ENCODE data around the gene RNPEPL1. TPM values are rescaled to one million over a fixed set of nuclear protein-coding genes. Genes with fewer than 3 reads are reported as not detected.
"Not testable (repeated sequence)": the region's sequence is repeated elsewhere in the genome, so short reads cannot be mapped to it uniquely, and the experiment has no call there.

Gene RNPEPL1
- total RNA-seq, 4 donors from 2014 or later = 31.9 to 124 (median 99.6) TPM

DNA sequence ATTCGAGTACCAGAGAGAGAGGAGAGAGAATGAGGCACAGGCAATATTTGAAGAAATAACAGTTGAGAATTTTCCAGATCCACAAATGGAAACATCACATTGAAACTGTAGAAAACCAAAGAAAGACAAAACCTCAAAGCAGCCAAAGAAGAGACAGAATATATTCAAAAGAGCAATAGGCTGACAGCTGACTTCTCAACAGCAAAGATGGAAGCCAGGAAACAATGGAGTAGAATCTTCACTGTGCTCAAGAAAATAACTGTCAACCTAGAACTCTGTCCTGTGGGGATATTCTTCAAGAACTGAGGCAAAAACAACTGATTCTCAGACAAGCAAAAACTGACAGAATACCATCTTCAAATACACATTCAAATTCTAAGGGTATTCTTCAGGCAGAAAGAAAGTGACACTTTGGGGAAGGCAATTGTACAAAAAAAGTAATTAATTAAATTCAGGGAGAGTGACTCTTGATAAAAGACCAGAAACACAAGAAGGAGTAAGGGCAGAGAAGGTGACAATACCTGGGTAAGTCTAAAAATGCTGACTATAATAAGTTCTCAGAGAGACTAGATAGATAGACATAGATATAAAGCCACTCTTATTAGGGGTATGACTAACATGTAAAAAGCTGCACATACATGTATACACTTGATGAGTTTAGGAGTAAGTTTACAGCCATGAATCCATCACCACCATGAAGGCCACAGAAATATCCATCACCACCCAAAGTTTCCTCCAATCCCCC lies 36.1 kb upstream of the RNPEPL1 start:
- Histone ChIP-seq H3K36me3 (peaks cover 0 to 30% of the 10 kb centered on the region in 2 donors), H3K27ac (no peak overlapping the region), H3K27me3 (no peaks in the 10 kb centered on the region), H3K4me1 (no peaks in the 10 kb centered on the region), H3K4me3 (no peak overlapping the region), H3K9me3 (peaks cover 0 to 7% (median 6%) of the 10 kb centered on the region in 3 donors)
- TF ChIP-seq, protein P1, sequence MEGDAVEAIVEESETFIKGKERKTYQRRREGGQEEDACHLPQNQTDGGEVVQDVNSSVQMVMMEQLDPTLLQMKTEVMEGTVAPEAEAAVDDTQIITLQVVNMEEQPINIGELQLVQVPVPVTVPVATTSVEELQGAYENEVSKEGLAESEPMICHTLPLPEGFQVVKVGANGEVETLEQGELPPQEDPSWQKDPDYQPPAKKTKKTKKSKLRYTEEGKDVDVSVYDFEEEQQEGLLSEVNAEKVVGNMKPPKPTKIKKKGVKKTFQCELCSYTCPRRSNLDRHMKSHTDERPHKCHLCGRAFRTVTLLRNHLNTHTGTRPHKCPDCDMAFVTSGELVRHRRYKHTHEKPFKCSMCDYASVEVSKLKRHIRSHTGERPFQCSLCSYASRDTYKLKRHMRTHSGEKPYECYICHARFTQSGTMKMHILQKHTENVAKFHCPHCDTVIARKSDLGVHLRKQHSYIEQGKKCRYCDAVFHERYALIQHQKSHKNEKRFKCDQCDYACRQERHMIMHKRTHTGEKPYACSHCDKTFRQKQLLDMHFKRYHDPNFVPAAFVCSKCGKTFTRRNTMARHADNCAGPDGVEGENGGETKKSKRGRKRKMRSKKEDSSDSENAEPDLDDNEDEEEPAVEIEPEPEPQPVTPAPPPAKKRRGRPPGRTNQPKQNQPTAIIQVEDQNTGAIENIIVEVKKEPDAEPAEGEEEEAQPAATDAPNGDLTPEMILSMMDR (IDR thresholded peaks at IDR 0.05 in 4 of 5, conservative IDR thresholded peaks at IDR 0.05 in 1 of 5) = no peak
- TF ChIP-seq POLR2A (IDR thresholded peaks at IDR 0.05) = no peak
- ATAC-seq (no peak), DNase-seq (no peak)
- in situ Hi-C loops (cut with MboI; ENCODE audit: low sequenced_read_pairs in 4 of 4) = no loop called here
- intact Hi-C loops (cut with DNase I; ENCODE audit: low total_unique reads) = no loop called here

DNA sequence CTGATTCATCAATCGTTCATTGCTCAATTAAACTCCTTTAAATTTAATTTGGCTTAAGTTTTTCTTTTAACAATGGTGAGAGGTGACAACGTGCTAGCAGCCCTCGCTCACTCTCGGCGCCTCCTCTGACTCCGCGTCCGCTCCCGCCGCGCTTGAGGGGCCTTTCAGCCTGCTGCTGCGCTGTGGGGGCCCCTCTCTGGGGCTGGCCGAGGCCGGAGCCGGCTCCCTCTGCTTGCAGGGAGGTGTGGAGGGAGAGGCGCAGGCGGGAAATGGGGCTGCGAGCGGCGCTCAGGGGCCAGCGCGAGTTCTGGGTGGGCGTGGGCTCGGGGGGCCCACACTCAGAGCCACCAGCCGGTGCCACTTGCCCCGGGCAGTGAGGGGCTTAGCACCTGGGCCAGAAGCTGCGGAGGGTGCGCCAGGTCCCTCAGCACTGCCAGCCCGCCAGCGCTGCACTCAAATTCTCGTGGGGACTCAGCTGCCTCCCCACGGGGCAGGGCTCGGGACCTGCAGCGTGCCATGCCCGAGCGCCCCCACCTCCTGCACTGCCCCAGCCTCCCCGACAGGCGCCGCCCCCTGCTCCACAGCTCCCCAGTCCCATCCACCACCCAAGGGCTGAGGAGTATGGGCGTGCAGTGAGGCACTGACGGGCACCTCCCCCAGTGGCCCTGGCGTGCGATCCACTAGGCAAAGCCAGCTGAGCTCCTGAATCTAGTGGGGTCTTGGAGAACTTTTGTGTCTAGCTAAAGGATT lies 30.1 kb upstream of the RNPEPL1 start:
- intact Hi-C loops (cut with DNase I; ENCODE audit: low total_unique reads) = no loop called here
- peaks cover 0 to 15% of the 10 kb centered on the region in 2 donors for H3K36me3 ChIP-seq

DNA sequence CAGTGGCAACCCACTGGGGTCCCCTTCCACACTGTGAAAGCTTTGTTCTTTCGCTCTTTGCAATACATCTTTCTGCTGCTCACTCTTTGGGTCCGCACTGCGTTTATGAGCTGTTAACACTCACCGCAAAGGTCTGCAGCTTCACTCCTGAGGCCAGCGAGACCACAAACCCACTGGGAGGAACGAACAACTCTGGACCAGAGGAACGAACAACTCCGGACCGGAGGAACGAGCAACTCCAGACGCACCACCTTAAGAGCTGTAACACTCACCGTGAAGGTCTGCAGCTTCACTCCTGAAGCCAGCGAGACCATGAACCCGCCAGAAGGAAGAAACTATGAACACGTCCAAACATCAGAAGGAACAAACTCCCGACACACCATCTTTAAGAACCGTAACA lies 29.2 kb upstream of the RNPEPL1 start:
- ATAC-seq; H3K4me3 ChIP-seq; H3K27ac ChIP-seq; in situ Hi-C loops (cut with MboI; ENCODE audit: low sequenced_read_pairs in 4 of 4); H3K9me3 ChIP-seq; H3K4me1 ChIP-seq; DNase-seq; H3K27me3 ChIP-seq; intact Hi-C loops (cut with DNase I; ENCODE audit: low total_unique reads): not testable (repeated sequence)
- peaks cover 0 to 15% of the 10 kb centered on the region in 2 donors for H3K36me3 ChIP-seq

More for the DNA sequence above, 30.1 kb upstream of the RNPEPL1 start:
- Histone ChIP-seq H3K4me3 (no peak overlapping the region), H3K27ac (no peak overlapping the region), H3K27me3 (no peaks in the 10 kb centered on the region), H3K4me1 (no peaks in the 10 kb centered on the region), H3K9me3 (no peaks in the 10 kb centered on the region)
- in situ Hi-C loops (cut with MboI; ENCODE audit: low sequenced_read_pairs in 4 of 4) = no loop called here
- no peak for DNase-seq
- no peak for ATAC-seq
- TF ChIP-seq, protein P1 (IDR thresholded peaks at IDR 0.05 in 4 of 5, conservative IDR thresholded peaks at IDR 0.05 in 1 of 5) = no peak
- no peak for TF ChIP-seq POLR2A (IDR thresholded peaks at IDR 0.05)

DNA sequence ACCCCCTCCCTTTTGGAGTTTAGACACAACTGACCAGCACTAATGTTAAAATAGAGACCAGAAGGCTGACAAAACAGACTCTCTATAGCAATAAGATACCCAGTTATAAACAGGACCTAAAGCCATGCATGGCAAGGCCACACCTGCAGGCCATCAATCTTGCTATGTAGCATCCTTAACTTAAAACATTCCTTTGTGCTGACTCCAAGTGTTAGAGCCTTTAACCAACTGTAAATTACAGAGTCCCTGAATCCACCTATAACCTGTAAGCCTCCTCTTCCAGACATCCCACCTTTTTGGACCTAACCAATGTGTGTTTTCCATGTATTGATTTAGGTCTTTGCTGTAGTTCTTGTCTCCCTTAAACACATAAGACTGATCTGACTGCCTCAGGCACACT lies 28.4 kb upstream of the RNPEPL1 start:
- Histone ChIP-seq H3K4me3 (no peak overlapping the region), H3K36me3 (peaks cover 0 to 15% of the 10 kb centered on the region in 2 donors), H3K9me3 (no peaks in the 10 kb centered on the region), H3K4me1 (no peaks in the 10 kb centered on the region), H3K27ac (no peak overlapping the region), H3K27me3 (no peaks in the 10 kb centered on the region)
- intact Hi-C loops (cut with DNase I; ENCODE audit: low total_unique reads) (no loop called here), in situ Hi-C loops (cut with MboI; ENCODE audit: low sequenced_read_pairs in 4 of 4) (no loop called here)
- TF ChIP-seq, protein P1 (IDR thresholded peaks at IDR 0.05 in 4 of 5, conservative IDR thresholded peaks at IDR 0.05 in 1 of 5) = no peak
- no peak for TF ChIP-seq POLR2A (IDR thresholded peaks at IDR 0.05)
- DNase-seq = no peak
- ATAC-seq = no peak

DNA sequence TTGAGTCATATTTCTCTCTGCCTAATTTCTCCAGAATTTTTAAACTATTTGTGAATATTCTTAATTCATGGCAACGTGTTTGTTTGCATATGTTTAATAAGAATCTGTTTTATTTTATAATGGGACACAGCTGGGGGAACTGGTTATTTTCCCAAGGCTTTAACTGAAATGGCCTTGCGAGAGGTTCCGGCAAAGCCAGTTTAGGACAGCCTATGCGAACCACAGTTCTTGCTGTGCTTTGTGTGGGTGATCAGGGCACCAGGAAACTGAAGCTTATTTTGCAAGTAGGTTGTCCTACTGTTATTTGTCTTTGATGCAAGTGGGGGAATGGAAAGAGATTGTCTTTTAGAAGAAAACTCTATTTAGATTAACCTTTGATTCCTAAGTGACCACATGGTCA lies 17.0 kb upstream of the RNPEPL1 start:
- intact Hi-C loops (cut with DNase I; ENCODE audit: low total_unique reads) (no loop called here), in situ Hi-C loops (cut with MboI; ENCODE audit: low sequenced_read_pairs in 4 of 4) (no loop called here)
- no peaks in the 10 kb centered on the region for H3K36me3 ChIP-seq
- TF ChIP-seq POLR2A (IDR thresholded peaks at IDR 0.05) = no peak
- TF ChIP-seq, protein P1 (IDR thresholded peaks at IDR 0.05 in 4 of 5, conservative IDR thresholded peaks at IDR 0.05 in 1 of 5) = no peak
- ATAC-seq = no peak
- H3K9me3 ChIP-seq = no peaks in the 10 kb centered on the region
- no peak overlapping the region for H3K27ac ChIP-seq
- H3K4me1 ChIP-seq = no peaks in the 10 kb centered on the region
- no peak for DNase-seq
- H3K27me3 ChIP-seq = no peaks in the 10 kb centered on the region
- no peak overlapping the region for H3K4me3 ChIP-seq

All from gastrocnemius medialis (tissue), 4 donors.